Measurements from ENCODE around the gene CACHD1.

The CACHD1 gene

GRCh38 chr1:64484651-64485050 is 14.7 kb downstream of the CACHD1 start:
- H3K9me3 ChIP-seq (ENCODE audit: severe bottlenecking) = no peaks in the 10 kb centered on the region
- no peaks in the 10 kb centered on the region for H3K27me3 ChIP-seq (ENCODE audit: insufficient read depth, low read depth, severe bottlenecking)
- H3K27ac ChIP-seq = no peak overlapping the region
- H3K4me3 ChIP-seq (ENCODE audit: low read depth, low read length) = no peak overlapping the region
- H3K36me3 ChIP-seq = no peaks in the 10 kb centered on the region
- DNase-seq = no peak
- TF ChIP-seq CTCF (IDR thresholded peaks at IDR 0.05; ENCODE audit: low read depth, low read length) = no peak

GRCh38 chr1:64486193-64486592 is 16.3 kb downstream of the CACHD1 start:
- no peak for TF ChIP-seq CTCF (IDR thresholded peaks at IDR 0.05; ENCODE audit: low read depth, low read length)
- Histone ChIP-seq H3K9me3 (ENCODE audit: severe bottlenecking) (no peaks in the 10 kb centered on the region), H3K27ac (no peak overlapping the region), H3K36me3 (no peaks in the 10 kb centered on the region), H3K27me3 (ENCODE audit: insufficient read depth, low read depth, severe bottlenecking) (no peaks in the 10 kb centered on the region), H3K4me3 (ENCODE audit: low read depth, low read length) (no peak overlapping the region)
- DNase-seq = no peak

GRCh38 chr1:64487061-64487460 is 17.1 kb downstream of the CACHD1 start:
- no peak overlapping the region for H3K4me3 ChIP-seq (ENCODE audit: low read depth, low read length)
- no peaks in the 10 kb centered on the region for H3K27me3 ChIP-seq (ENCODE audit: insufficient read depth, low read depth, severe bottlenecking)
- no peaks in the 10 kb centered on the region for H3K9me3 ChIP-seq (ENCODE audit: severe bottlenecking)
- DNase-seq = no peak
- no peak overlapping the region for H3K27ac ChIP-seq
- no peaks in the 10 kb centered on the region for H3K36me3 ChIP-seq
- 0 out of 2 replicates have a peak, but pooled peaks have one; percentile 17 for TF ChIP-seq CTCF (IDR thresholded peaks at IDR 0.05; ENCODE audit: low read depth, low read length)

GRCh38 chr1:64488862-64489261 is 18.9 kb downstream of the CACHD1 start:
- no peaks in the 10 kb centered on the region for H3K36me3 ChIP-seq
- no peak overlapping the region for H3K27ac ChIP-seq
- DNase-seq = peak; percentile 42
- TF ChIP-seq CTCF (IDR thresholded peaks at IDR 0.05; ENCODE audit: low read depth, low read length) = no peak
- H3K27me3 ChIP-seq (ENCODE audit: insufficient read depth, low read depth, severe bottlenecking) = no peaks in the 10 kb centered on the region
- H3K4me3 ChIP-seq (ENCODE audit: low read depth, low read length) = no peak overlapping the region
- no peaks in the 10 kb centered on the region for H3K9me3 ChIP-seq (ENCODE audit: severe bottlenecking)

GRCh38 chr1:64489707-64490106 is 19.8 kb downstream of the CACHD1 start:
- Histone ChIP-seq H3K27ac (no peak overlapping the region), H3K9me3 (ENCODE audit: severe bottlenecking) (no peaks in the 10 kb centered on the region), H3K4me3 (ENCODE audit: low read depth, low read length) (no peak overlapping the region), H3K36me3 (no peaks in the 10 kb centered on the region), H3K27me3 (ENCODE audit: insufficient read depth, low read depth, severe bottlenecking) (no peaks in the 10 kb centered on the region)
- TF ChIP-seq CTCF (IDR thresholded peaks at IDR 0.05; ENCODE audit: low read depth, low read length) = no peak
- no peak for DNase-seq

- no peak overlapping the region for H3K27ac ChIP-seq
- no peak overlapping the region for H3K4me3 ChIP-seq (ENCODE audit: low read depth, low read length)
- H3K9me3 ChIP-seq (ENCODE audit: severe bottlenecking) = no peaks in the 10 kb centered on the region
- no peaks in the 10 kb centered on the region for H3K27me3 ChIP-seq (ENCODE audit: insufficient read depth, low read depth, severe bottlenecking)
- no peak for DNase-seq
- no peak for TF ChIP-seq CTCF (IDR thresholded peaks at IDR 0.05; ENCODE audit: low read depth, low read length)
- no peaks in the 10 kb centered on the region for H3K36me3 ChIP-seq
Measured at GRCh38 chr1:64490213-64490818, 20.4 kb downstream of the CACHD1 start.
